Activated naive CD4-positive, alpha-beta T cell treated with anti-CD3 and anti-CD28 coated beads, Interleukin-2, amount 50 U/mL, for 16 hours (primary cell): ENCODE measurements around the gene TNXB.
"Not testable (repeated sequence)": the region's sequence is repeated elsewhere in the genome, so short reads cannot be mapped to it uniquely, and the experiment has no call there.

Experiments used
- DNase-seq: peaks from one replicate; pipeline ENCODE4 v3.0.0-alpha.2; 2020

The TNXB gene

DNA sequence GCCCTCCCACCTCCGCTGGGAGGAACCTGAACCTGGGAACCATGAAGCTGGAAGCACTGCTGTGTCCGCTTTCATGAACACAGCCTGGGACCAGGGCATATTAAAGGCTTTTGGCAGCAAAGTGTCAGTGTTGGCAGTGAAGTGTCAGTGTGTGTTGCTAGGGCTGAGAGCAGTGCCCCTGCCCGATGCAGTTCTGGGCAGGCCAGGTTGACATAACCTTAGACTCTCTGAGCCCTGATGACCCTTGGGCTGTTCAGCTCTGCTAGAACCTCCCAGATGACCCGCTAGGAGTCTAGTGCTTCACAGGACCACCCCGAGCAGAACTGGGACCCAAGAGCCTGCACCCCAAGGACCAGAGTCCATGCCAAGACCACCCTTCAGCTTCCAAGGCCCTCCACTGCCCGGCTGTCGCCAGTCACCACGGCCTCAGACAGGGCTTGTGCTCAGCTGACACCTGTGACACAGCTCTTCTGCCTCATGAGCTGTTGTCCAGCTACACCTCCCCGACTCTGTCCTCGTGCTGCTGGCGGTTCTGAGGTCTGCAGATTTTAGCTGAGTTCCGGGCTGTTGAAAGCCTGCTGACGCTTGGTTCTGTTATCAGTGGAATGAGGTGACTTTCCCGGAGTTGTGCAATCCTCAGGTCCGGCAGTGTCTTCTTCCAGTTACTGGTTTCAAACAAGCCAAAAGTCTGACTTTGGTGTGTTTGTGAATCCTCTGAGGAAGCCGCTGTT is 73.7 kb downstream of the TNXB start:
- DNase-seq = not testable (repeated sequence)

GRCh38 chr6:32029553-32029952 is 79.6 kb downstream of the TNXB start:
- not testable (repeated sequence) for DNase-seq

GRCh38 chr6:32028631-32029030 is 80.5 kb downstream of the TNXB start:
- DNase-seq = not testable (repeated sequence)

GRCh38 chr6:32022100-32022499 is 87.0 kb downstream of the TNXB start:
- not testable (repeated sequence) for DNase-seq

DNA sequence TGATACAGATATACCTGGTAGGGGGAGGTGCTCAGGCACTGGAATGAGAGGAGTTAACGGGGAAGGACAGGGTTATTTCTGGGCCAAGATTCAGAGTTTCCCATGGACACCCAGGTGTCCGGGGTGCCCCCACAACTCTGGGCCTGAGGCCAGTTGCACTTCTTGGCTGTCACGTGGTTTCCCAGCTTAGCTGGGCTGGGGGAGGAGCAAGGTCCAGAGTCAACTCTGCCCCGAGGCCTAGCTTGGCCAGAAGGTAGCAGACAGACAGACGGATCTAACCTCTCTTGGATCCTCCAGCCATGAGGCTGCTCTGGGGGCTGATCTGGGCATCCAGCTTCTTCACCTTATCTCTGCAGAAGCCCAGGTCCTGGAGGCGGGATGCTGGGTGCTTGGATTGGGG is 94.6 kb downstream of the TNXB start, which contains the start of gene C4B:
Gene C4B (plus strand): TSS at position 249 of the 400 bp plus-strand sequence. CDS start 51 bp downstream, at position 300.
- DNase-seq = not testable (repeated sequence)

DNA sequence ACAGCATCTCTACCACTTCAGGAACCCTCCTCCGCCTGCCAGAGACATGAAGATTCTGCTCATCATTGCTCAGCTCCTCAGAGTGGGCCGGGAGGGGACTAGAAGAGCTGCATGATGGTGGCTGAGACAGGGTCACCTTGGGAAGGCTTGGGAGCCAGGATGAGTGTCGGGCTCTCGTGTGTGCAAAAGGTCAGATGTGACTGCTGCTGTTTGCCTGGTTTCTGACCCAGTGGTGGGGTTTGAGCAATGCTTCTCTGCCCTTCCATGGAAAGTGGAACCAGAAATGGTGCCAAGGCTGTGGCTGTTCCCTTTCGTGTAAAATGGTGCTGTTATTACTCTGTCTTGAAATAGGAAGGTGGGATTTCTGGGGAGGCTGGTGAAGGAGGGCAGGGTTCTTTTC is 95.4 kb downstream of the TNXB start:
- not testable (repeated sequence) for DNase-seq

GRCh38 chr6:32012941-32013617 is 96.1 kb downstream of the TNXB start:
- DNase-seq = peak; percentile 12

GRCh38 chr6:32010856-32011530 is 98.1 kb downstream of the TNXB start:
- DNase-seq = peak; percentile 10

GRCh38 chr6:32009537-32009936 is 99.6 kb downstream of the TNXB start:
- DNase-seq = peak; percentile 6

DNA sequence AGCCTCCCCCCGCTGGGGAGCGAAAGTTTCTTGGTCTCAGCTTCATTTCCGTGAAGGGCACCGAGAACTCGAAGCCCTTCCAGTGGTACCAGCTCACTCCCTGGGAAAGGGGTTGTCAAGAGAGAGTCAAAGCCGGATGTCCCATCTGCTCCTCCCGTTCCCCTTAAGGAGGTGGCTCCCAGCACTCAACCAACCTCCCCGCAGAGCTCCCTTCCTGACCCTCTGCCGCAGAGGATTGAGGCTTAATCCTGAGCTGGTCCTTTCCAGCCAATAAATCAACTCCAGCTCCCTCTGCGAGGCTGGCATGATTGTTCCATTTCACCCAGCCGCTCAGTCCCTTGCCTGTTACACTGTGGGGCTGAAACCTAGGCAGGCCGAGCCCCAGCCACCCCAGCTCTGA is 100.5 kb downstream of the TNXB start:
- DNase-seq = not testable (repeated sequence)

DNA sequence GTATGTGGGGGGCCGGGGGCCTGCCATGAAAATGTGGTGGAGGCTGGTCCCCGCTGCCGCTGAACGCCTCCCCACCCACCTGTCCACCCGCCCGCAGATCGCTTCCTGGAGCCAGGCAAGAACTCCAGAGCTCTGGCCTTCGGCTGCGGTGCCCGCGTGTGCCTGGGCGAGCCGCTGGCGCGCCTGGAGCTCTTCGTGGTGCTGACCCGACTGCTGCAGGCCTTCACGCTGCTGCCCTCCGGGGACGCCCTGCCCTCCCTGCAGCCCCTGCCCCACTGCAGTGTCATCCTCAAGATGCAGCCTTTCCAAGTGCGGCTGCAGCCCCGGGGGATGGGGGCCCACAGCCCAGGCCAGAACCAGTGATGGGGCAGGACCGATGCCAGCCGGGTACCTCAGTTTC is 101.1 kb downstream of the TNXB start:
- not testable (repeated sequence) for DNase-seq

DNA sequence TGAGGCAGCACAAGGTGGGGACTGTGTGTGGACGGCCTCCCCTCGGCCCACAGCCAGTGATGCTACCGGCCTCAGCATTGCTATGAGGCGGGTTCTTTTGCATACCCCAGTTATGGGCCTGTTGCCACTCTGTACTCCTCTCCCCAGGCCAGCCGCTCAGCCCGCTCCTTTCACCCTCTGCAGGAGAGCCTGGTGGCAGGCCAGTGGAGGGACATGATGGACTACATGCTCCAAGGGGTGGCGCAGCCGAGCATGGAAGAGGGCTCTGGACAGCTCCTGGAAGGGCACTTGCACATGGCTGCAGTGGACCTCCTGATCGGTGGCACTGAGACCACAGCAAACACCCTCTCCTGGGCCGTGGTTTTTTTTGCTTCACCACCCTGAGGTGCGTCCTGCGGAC is 102.1 kb downstream of the TNXB start:
- peak; percentile 3 for DNase-seq

DNA sequence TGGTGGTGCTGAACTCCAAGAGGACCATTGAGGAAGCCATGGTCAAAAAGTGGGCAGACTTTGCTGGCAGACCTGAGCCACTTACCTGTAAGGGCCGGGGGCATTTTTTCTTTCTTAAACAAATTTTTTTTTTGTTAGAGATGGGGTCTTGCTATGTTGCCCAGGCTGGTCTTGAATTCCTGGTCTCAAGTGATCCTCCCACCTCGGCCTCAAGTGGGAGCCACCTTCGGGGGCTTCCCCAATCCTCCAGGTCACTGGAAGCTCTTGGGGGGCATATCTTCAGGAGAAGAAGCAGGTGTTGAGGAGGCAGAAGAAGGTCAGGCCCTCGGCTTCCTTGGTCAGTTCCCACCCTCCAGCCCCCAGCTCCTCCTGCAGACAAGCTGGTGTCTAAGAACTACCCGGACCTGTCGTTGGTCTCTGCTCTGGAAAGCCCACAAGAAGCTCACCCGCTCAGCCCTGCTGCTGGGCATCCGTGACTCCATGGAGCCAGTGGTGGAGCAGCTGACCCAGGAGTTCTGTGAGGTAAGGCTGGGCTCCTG is 103.1 kb downstream of the TNXB start:
- DNase-seq = peak; percentile 1

- DNase-seq = peak; percentile 3
These were observed 103.6 kb downstream of the TNXB start for GRCh38 chr6:32005538-32005880.

- peak; percentile 3 for DNase-seq
These were observed 104.1 kb downstream of the TNXB start for GRCh38 chr6:32004864-32005537.

- DNase-seq = not testable (repeated sequence)
These were observed 104.7 kb downstream of the TNXB start for GRCh38 chr6:32004393-32004792.

GRCh38 chr6:32003301-32003700 is 105.8 kb downstream of the TNXB start:
- not testable (repeated sequence) for DNase-seq

DNA sequence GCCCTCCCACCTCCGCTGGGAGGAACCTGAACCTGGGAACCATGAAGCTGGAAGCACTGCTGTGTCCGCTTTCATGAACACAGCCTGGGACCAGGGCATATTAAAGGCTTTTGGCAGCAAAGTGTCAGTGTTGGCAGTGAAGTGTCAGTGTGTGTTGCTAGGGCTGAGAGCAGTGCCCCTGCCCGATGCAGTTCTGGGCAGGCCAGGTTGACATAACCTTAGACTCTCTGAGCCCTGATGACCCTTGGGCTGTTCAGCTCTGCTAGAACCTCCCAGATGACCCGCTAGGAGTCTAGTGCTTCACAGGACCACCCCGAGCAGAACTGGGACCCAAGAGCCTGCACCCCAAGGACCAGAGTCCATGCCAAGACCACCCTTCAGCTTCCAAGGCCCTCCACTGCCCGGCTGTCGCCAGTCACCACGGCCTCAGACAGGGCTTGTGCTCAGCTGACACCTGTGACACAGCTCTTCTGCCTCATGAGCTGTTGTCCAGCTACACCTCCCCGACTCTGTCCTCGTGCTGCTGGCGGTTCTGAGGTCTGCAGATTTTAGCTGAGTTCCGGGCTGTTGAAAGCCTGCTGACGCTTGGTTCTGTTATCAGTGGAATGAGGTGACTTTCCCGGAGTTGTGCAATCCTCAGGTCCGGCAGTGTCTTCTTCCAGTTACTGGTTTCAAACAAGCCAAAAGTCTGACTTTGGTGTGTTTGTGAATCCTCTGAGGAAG is 106.4 kb downstream of the TNXB start:
- not testable (repeated sequence) for DNase-seq

GRCh38 chr6:31996385-31996784 is 112.8 kb downstream of the TNXB start:
- not testable (repeated sequence) for DNase-seq

- DNase-seq = not testable (repeated sequence)
These were observed 114.7 kb downstream of the TNXB start for GRCh38 chr6:31994421-31994820.
